ENCODE results near the gene MMAB. TPM values are rescaled to one million over a fixed set of nuclear protein-coding genes. Genes with fewer than 3 reads are reported as not detected.

Gene MMAB
- total RNA-seq, 1 donor from 2014 or later: 55.4 TPM

- no peak for DNase-seq
- no peaks in the 10 kb centered on the region for H3K27me3 ChIP-seq (ENCODE audit: low read depth)
- H3K4me3 ChIP-seq: no peak overlapping the region
- no peaks in the 10 kb centered on the region for H3K9me3 ChIP-seq (replicated peaks)
- no peak for TF ChIP-seq CTCF (IDR thresholded peaks at IDR 0.05; ENCODE audit: borderline replicate concordance)
- peaks cover 74% of the 10 kb centered on the region for H3K36me3 ChIP-seq
- peaks cover 13% of the 10 kb centered on the region for H3K4me1 ChIP-seq
- no peak overlapping the region for H3K27ac ChIP-seq (replicated peaks)
- intact Hi-C loops (cut with micrococcal nuclease): no loop called here
Measured at GRCh38 chr12:109578330-109578927, 5.1 kb upstream of the MMAB start.

DNA sequence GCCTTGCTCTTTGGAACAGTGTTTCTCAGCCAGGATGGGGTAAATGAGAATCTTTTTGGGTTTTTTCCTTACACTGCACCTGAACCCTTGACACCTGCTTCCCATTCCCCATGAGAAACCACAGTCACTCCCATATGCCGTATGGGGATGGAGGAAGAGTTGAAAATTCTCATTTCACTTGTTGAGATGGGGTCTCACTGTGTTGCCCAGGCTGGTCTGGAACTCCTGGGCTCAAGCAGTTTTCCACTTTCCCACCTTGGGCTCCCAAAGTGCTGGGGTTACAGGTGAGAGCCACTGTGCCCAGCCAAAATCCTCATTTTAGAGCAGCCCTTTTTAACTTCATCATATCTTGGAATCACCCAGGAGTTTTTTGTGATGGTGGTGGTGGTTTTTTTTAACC is 4.0 kb upstream of the MMAB start:
- intact Hi-C loops (cut with micrococcal nuclease): no loop called here
- no peak overlapping the region for H3K4me3 ChIP-seq
- no peaks in the 10 kb centered on the region for H3K27me3 ChIP-seq (ENCODE audit: low read depth)
- H3K27ac ChIP-seq (replicated peaks): no peak overlapping the region
- H3K9me3 ChIP-seq (replicated peaks): no peaks in the 10 kb centered on the region
- peaks cover 22% of the 10 kb centered on the region for H3K4me1 ChIP-seq
- TF ChIP-seq CTCF (IDR thresholded peaks at IDR 0.05; ENCODE audit: borderline replicate concordance): no peak
- peaks cover 68% of the 10 kb centered on the region for H3K36me3 ChIP-seq
- no peak for DNase-seq

- H3K4me3 ChIP-seq: no peak overlapping the region
- intact Hi-C loops (cut with micrococcal nuclease): no loop called here
- no peak for DNase-seq
- H3K9me3 ChIP-seq (replicated peaks): no peaks in the 10 kb centered on the region
- no peak for TF ChIP-seq CTCF (IDR thresholded peaks at IDR 0.05; ENCODE audit: borderline replicate concordance)
- no peaks in the 10 kb centered on the region for H3K27me3 ChIP-seq (ENCODE audit: low read depth)
- H3K36me3 ChIP-seq: peaks cover 52% of the 10 kb centered on the region
- H3K27ac ChIP-seq (replicated peaks): no peak overlapping the region
- H3K4me1 ChIP-seq: peaks cover 29% of the 10 kb centered on the region
Measured at GRCh38 chr12:109575683-109576082, 2.4 kb upstream of the MMAB start.

DNA sequence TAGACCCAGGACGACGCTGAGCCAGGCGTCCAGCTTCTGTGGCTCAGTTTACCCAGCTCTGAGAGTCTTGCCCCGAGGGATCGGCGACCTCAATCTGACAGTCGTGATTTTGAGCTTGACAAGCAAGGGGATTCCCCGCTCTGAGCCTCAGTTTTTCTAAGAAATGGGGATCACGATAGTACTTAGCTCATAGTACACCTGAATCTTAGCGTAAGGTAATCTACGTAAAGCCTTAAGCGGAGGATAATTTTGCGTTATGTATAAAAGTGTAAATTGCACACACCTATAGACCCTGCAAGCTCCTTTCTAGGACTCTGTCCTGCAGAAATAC is 575 bp upstream of the MMAB start:
- Histone ChIP-seq H3K4me1 (peaks cover 44% of the 10 kb centered on the region), H3K36me3 (peaks cover 44% of the 10 kb centered on the region), H3K4me3 (peak overlapping the region; percentile 84), H3K27ac (replicated peaks) (peak overlapping the region; percentile 72), H3K27me3 (ENCODE audit: low read depth) (no peaks in the 10 kb centered on the region), H3K9me3 (replicated peaks) (no peaks in the 10 kb centered on the region)
- no peak for DNase-seq
- intact Hi-C loops (cut with micrococcal nuclease): no loop called here
- no peak for TF ChIP-seq CTCF (IDR thresholded peaks at IDR 0.05; ENCODE audit: borderline replicate concordance)

DNA sequence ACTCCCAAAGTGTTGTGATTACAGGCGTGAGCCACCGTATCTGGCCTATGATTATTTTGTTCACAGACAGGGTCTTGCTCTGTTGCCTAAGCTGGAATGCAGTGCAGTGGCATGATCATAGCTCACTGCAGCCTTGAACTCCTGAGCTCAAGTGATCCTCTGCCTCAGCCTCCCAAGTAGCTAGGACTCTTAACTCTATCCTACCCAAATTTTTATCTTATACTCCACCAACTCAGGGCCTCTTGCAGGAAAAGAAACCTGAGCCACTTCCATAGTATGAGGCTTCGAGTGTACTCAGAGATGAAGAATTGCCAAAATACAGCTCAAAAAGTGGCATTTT is 828 bp downstream of the MMAB start:
- Histone ChIP-seq H3K27ac (replicated peaks) (peak overlapping the region; percentile 90), H3K27me3 (ENCODE audit: low read depth) (no peaks in the 10 kb centered on the region), H3K4me1 (peaks cover 44% of the 10 kb centered on the region), H3K36me3 (peaks cover 42% of the 10 kb centered on the region), H3K4me3 (peak overlapping the region; percentile 84), H3K9me3 (replicated peaks) (no peaks in the 10 kb centered on the region)
- intact Hi-C loops (cut with micrococcal nuclease): no loop called here
- no peak for DNase-seq
- TF ChIP-seq CTCF (IDR thresholded peaks at IDR 0.05; ENCODE audit: borderline replicate concordance): no peak

All from left ventricle myocardium inferior (tissue), 1 donor.